H1 (cell line): Measurements from ENCODE around the gene DRAP1. TPM values are rescaled to one million over a fixed set of nuclear protein-coding genes. Genes with fewer than 3 reads are reported as not detected.

Source experiments
- CTCF ChIA-PET: fragments of 300-600 bp; sonication (Branson Sonifier 250); formaldehyde crosslinking; loops from one replicate; lab custom pipeline; 2021; ENCODE audit not compliant: partially characterized antibody; lab: Charles Lee
- POLR2A ChIA-PET: fragments of 300-600 bp; sonication (Branson Sonifier 250); formaldehyde crosslinking; loops from one replicate; lab custom pipeline; 2021; ENCODE audit warnings: inconsistent platforms; ENCODE audit not compliant: partially characterized antibody; lab: Charles Lee
- DNase-seq, 2 experiments: peaks; one replicate each; pipeline versions ENCODE4 v3.0.0 to v3.0.0-alpha.2; 2010 to 2022; ENCODE audit warnings: low spot score in 2 of 2, low read depth in 1 of 2, mixed read lengths in 1 of 2
- FAIRE-seq: peaks from 2 replicates; lab custom pipeline; 2011; peaks lifted over from hg19 to GRCh38; lab: Jason Lieb, UNC
- H2AFZ ChIP-seq: 2 replicates; pipeline ENCODE4 v1.8.1; 2012; ENCODE audit warnings: low read length, inconsistent platforms
- H2AK5ac ChIP-seq: 2 replicates; pipeline ENCODE4 v1.6.1; 2013; ENCODE audit warnings: low read depth, low read length
- H2BK120ac ChIP-seq: replicated peaks from 2 replicates; pipeline ENCODE3; 2013; ENCODE audit warnings: low read depth, low read length, inconsistent platforms
- H2BK12ac ChIP-seq: 2 replicates; pipeline ENCODE4 v1.6.1; 2013; ENCODE audit warnings: low read depth, low read length
- H2BK15ac ChIP-seq: 2 replicates; pipeline ENCODE4 v1.6.1; 2013; ENCODE audit warnings: low read length
- H2BK20ac ChIP-seq: 2 replicates; pipeline ENCODE4 v1.6.1; 2013; ENCODE audit warnings: low read length
- H2BK5ac ChIP-seq: 2 replicates; pipeline ENCODE4 v1.6.1; 2013; ENCODE audit warnings: low read depth, low read length
- H3K14ac ChIP-seq: 2 replicates; pipeline ENCODE4 v1.6.1; 2013; ENCODE audit warnings: inconsistent platforms; ENCODE audit not compliant: insufficient read length
- H3K18ac ChIP-seq: 2 replicates; pipeline ENCODE4 v1.6.1; 2013; ENCODE audit warnings: low read length; ENCODE audit errors: extremely low read depth
- H3K23ac ChIP-seq: 2 replicates; pipeline ENCODE4 v1.6.1; 2013; ENCODE audit warnings: inconsistent platforms; ENCODE audit not compliant: insufficient read length
- H3K23me2 ChIP-seq: 2 replicates; pipeline ENCODE4 v1.6.1; 2013; ENCODE audit warnings: low read depth, low read length
- H3K27ac ChIP-seq: 2 replicates; pipeline ENCODE4 v1.6.1; 2011; ENCODE audit warnings: low read depth, low read length, inconsistent platforms
- H3K27me3 ChIP-seq, 4 experiments: replicated peaks in 1 of 4; 1 replicate in 1 of 4; 2 replicates in 3 of 4; pipeline versions ENCODE4 v1.6.1 to v1.8.1; 2011 to 2013; ENCODE audit warnings: low read length in 3 of 4, mild to moderate bottlenecking in 3 of 4, inconsistent platforms in 2 of 4, mixed read lengths in 2 of 4, moderate library complexity in 1 of 4; ENCODE audit not compliant: control insufficient read depth in 3 of 4, insufficient read depth in 3 of 4; ENCODE audit errors: extremely low read depth in 1 of 4
- H3K36me3 ChIP-seq, 4 experiments: 2 replicates each; pipeline versions ENCODE4 v1.6.1 to v1.8.1; 2011 to 2013; ENCODE audit warnings: mild to moderate bottlenecking in 4 of 4, low read length in 3 of 4, moderate library complexity in 2 of 4, control low read depth in 1 of 4, inconsistent platforms in 1 of 4; ENCODE audit not compliant: insufficient read depth in 4 of 4, control insufficient read depth in 2 of 4
- H3K4ac ChIP-seq: replicated peaks from 2 replicates; pipeline ENCODE3; 2013; ENCODE audit warnings: low read length, low read depth, mixed read lengths, inconsistent platforms; ENCODE audit not compliant: insufficient read length
- H3K4me1 ChIP-seq, 4 experiments: replicated peaks in 1 of 4; 1 replicate in 1 of 4; 2 replicates in 3 of 4; pipeline versions ENCODE4 v1.6.1 to v1.8.1; 2011 to 2013; ENCODE audit warnings: low read length in 3 of 4, inconsistent platforms in 2 of 4, mixed read lengths in 1 of 4; ENCODE audit not compliant: insufficient read depth in 4 of 4, control insufficient read depth in 3 of 4
- H3K4me2 ChIP-seq, 2 experiments: 2 replicates each; pipeline versions ENCODE4 v1.6.1 to v1.8.1; 2011 to 2013; ENCODE audit warnings: low read depth in 2 of 2, low read length in 2 of 2, control low read depth in 1 of 2, inconsistent platforms in 1 of 2, mild to moderate bottlenecking in 1 of 2; ENCODE audit not compliant: insufficient read depth in 1 of 2
- H3K4me3 ChIP-seq, 4 experiments: fragments of 200-600, 300-600 bp in 1 of 4; sonication (generic), shearing (Covaris generic), sonication (Bioruptor Twin) in 1 of 4; 2 replicates each; pipeline versions ENCODE4 v1.5.1 to v1.8.1; 2011 to 2016; ENCODE audit warnings: low read length in 4 of 4, low read depth in 3 of 4, control low read depth in 2 of 4, inconsistent platforms in 2 of 4, mild to moderate bottlenecking in 2 of 4, mixed read lengths in 1 of 4, moderate library complexity in 1 of 4; ENCODE audit not compliant: insufficient read depth in 2 of 4; ENCODE audit errors: extremely low read depth in 1 of 4
- H3K56ac ChIP-seq: replicated peaks from 2 replicates; pipeline ENCODE3; 2013; ENCODE audit warnings: low read depth, mild to moderate bottlenecking, mixed read lengths, low read length, inconsistent platforms; ENCODE audit not compliant: insufficient read length
- H3K79me1 ChIP-seq: 2 replicates; pipeline ENCODE4 v1.6.1; 2013; ENCODE audit warnings: low read depth, low read length, control low read depth
- H3K79me2 ChIP-seq, 2 experiments: 2 replicates each; pipeline versions ENCODE4 v1.6.1 to v1.8.1; 2012 to 2013; ENCODE audit warnings: low read length in 2 of 2, mild to moderate bottlenecking in 2 of 2, inconsistent platforms in 1 of 2; ENCODE audit not compliant: insufficient read depth in 2 of 2, control insufficient read depth in 1 of 2
- H3K9ac ChIP-seq, 4 experiments: replicated peaks in 1 of 4; 1 replicate in 1 of 4; 2 replicates in 3 of 4; pipeline versions ENCODE4 v1.6.1 to v1.8.1; 2011 to 2013; ENCODE audit warnings: low read depth in 3 of 4, low read length in 3 of 4, control low read depth in 2 of 4, mild to moderate bottlenecking in 2 of 4, moderate library complexity in 2 of 4, inconsistent platforms in 1 of 4; ENCODE audit errors: extremely low read depth in 1 of 4
- H3K9me3 ChIP-seq, 2 experiments: 2 replicates each; pipeline versions ENCODE4 v1.6.1 to v1.8.1; 2012 to 2013; ENCODE audit warnings: mild to moderate bottlenecking in 2 of 2, moderate library complexity in 2 of 2, control low read depth in 1 of 2, inconsistent platforms in 1 of 2, low read depth in 1 of 2, low read length in 1 of 2, mixed read lengths in 1 of 2; ENCODE audit not compliant: insufficient read depth in 2 of 2
- H4K20me1 ChIP-seq, 2 experiments: replicated peaks in 1 of 2; 2 replicates each; pipeline versions ENCODE3 to v1.8.1; 2011 to 2013; ENCODE audit warnings: inconsistent platforms in 2 of 2, low read length in 2 of 2, mild to moderate bottlenecking in 1 of 2; ENCODE audit not compliant: insufficient read depth in 2 of 2, control insufficient read depth in 1 of 2
- H4K5ac ChIP-seq: 2 replicates; pipeline ENCODE4 v1.6.1; 2013; ENCODE audit warnings: low read length, low read depth, mixed read lengths, inconsistent platforms; ENCODE audit not compliant: insufficient read length
- H4K8ac ChIP-seq: 2 replicates; pipeline ENCODE4 v1.8.0; 2013; ENCODE audit warnings: mild to moderate bottlenecking, moderate library complexity, low read length, inconsistent platforms; ENCODE audit not compliant: insufficient read depth; ENCODE audit errors: extremely low read depth
- H4K91ac ChIP-seq: replicated peaks from 2 replicates; pipeline ENCODE3; 2013; ENCODE audit warnings: low read length, mixed read lengths, inconsistent platforms; ENCODE audit not compliant: insufficient read length
- KDM1A ChIP-seq: fragments of 200-600, 300-600 bp; sonication (generic); IDR thresholded peaks from 2 replicates; pipeline ENCODE4 v1.7.1; 2016; ENCODE audit warnings: mild to moderate bottlenecking, low read length, borderline replicate concordance
- POLR2A ChIP-seq, 2 experiments: IDR thresholded peaks; 1 replicate in 1 of 2; 2 replicates in 1 of 2; pipeline ENCODE4 v1.6.1; 2011; ENCODE audit warnings: low read depth in 2 of 2, low read length in 2 of 2, mild to moderate bottlenecking in 2 of 2; ENCODE audit errors: control extremely low read depth in 1 of 2
- POLR2AphosphoS5 ChIP-seq: IDR thresholded peaks from 2 replicates; pipeline ENCODE4 v1.6.1; 2011; ENCODE audit warnings: low read depth, low read length
- RXRA ChIP-seq: IDR thresholded peaks from 2 replicates; pipeline ENCODE4 v1.6.1; 2011; ENCODE audit warnings: low read depth, mild to moderate bottlenecking, low read length, moderate library complexity; ENCODE audit not compliant: insufficient read depth
- SIRT6 ChIP-seq: IDR thresholded peaks from one replicate; pipeline ENCODE4 v1.7.1; 2012; ENCODE audit warnings: low read length, inconsistent platforms
- YY1 ChIP-seq: IDR thresholded peaks from 2 replicates; pipeline ENCODE4 v1.6.1; 2011; ENCODE audit warnings: low read depth, mild to moderate bottlenecking, low read length
- WGBS, 2 experiments: shearing (Covaris generic) in 1 of 2; methylation state at CpG; one replicate each; pipeline versions ENCODE4 v1.1.6 to v1.1.7; 2013 to 2015; ENCODE audit warnings: low lambda C conversion rate in 2 of 2, mixed read lengths in 2 of 2, inconsistent platforms in 1 of 2, low coverage in 1 of 2, missing lambda C conversion rate in 1 of 2; ENCODE audit not compliant: insufficient replicate concordance in 2 of 2, insufficient coverage in 1 of 2, insufficient read length in 1 of 2; ENCODE audit errors: extremely low coverage in 1 of 2, missing lambda C conversion rate in 1 of 2; 5-methylcytosine and 5-hydroxymethylcytosine counted together
- polyA plus RNA-seq, 7 experiments: library from polyadenylated mRNA; depleted of rRNA in 3 of 7; stranded (reverse) in 5 of 7; unstranded in 2 of 7; fragments of >200 nt in 5 of 7; fragments of 200-250 nt in 2 of 7; gene quantifications; 1 replicate in 5 of 7; 2 replicates in 1 of 7; 4 replicates in 1 of 7; pipeline versions ENCODE4 v1.2.1 to v1.2.3, GENCODE V29; 2011 to 2013; ENCODE audit warnings: missing spikeins in 2 of 7, mixed read lengths in 2 of 7
- total RNA-seq: library from RNA; stranded (reverse); fragmentation: NEBNext Ultra II Directional; extraction: Animal tissue kit (Norgen Biotek cat#: 25700); gene quantifications from 2 replicates; pipeline ENCODE4 v1.2.1, GENCODE V29; 2021
- TF ChIP-seq, protein P1 (sequence below): IDR thresholded peaks from 2 replicates; pipeline ENCODE4 v1.6.1; 2012; ENCODE audit warnings: low read length, inconsistent platforms
- TF ChIP-seq, protein P2 (sequence below): IDR thresholded peaks from 2 replicates; pipeline ENCODE4 v1.6.1; 2011; ENCODE audit warnings: low read depth, mild to moderate bottlenecking, low read length; ENCODE audit not compliant: insufficient read depth

DRAP1 gene
- total and polyA plus RNA-seq, 2 of the 8 experiments (the other 6 are each of a cell fraction or from before 2014, with no cell fraction given): 62.5 to 98.7 TPM

DNA sequence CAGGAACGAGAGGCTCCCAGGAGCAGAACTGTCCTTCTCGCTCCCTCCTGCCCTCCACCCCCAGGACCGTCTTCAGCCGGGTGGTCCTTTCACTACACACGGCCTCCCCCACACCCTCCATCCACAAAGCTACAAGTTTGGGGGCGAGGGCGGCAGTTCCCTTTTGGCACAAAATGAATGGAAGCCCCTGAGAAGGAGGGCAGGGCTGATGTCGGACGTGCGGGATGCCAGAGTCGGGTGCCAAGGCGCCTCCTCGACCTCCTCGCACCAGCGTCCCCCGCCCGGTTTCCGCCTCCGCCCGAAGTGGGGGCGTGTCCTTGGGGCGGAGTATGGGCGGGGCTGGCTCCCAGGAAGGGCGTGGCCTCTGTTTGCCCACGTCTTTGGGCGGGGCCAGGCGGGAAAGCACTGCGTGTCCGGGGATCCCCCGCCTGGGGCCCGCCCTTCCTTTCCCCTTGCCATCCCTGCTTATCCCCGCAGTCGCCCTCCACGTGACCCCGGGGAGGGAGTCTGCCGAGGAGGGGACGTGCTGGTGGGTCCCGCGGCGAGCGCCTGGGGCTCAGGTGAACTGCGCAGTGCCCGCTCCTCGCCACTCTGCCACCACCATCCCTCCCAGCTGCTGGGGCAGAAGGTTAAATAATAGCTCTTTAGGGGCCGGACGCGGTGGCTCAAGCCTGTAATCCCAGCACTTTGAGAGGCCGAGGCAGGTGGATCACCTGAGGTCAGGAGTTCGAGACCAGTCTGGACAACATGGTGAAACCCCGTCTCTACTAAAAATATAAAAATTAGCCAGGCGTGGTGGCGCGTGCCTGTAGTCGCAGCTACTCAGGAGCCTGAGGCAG lies 45.7 kb upstream of the DRAP1 start:
- H3K4me3 ChIP-seq: peak overlapping the region; percentile 49 to 77 (median 68)
- ChIA-PET CTCF (interaction anchor here (1.0 to 8.9 kb wide), 6 partner anchors 12 to 162 kb away, joined by 3 to 210 read pairs (median 11); partner anchors contain the start of genes CCDC85B, FIBP and KAT5), POLR2A (interaction anchor here (0.7 to 39.7 kb wide), 6 partner anchors 1 to 150 kb away, joined by 3 to 1071 read pairs (median 4); partner anchors contain the start of genes CCDC85B, CFL1, CTSW and EFEMP2)
- no peak overlapping the region for H2BK20ac ChIP-seq
- peaks cover 0 to 2% of the 10 kb centered on the region in 2 experiments for H4K20me1 ChIP-seq
- H4K91ac ChIP-seq: peak overlapping the region; percentile 34
- H3K4ac ChIP-seq: no peak overlapping the region
- no peaks in the 10 kb centered on the region for H3K79me2 ChIP-seq
- H2BK120ac ChIP-seq: no peak overlapping the region
- no peaks in the 10 kb centered on the region for H3K36me3 ChIP-seq
- WGBS, 2 experiments: 15% methylated on average over 46 of the region's 54 CpGs; no CpG with 5 or more reads in 1 of the 2 experiments
- H3K56ac ChIP-seq: peak overlapping the region; percentile 77
- no peak overlapping the region for H2BK12ac ChIP-seq
- H3K14ac ChIP-seq: no peak overlapping the region
- H3K18ac ChIP-seq: peak overlapping the region; percentile 7; the same call in 1 of the 2 replicates
- H2AK5ac ChIP-seq: no peak overlapping the region
- H4K8ac ChIP-seq: peak overlapping the region; percentile 71; the same call in 1 of the 2 replicates
- H2BK5ac ChIP-seq: no peak overlapping the region
- H3K4me1 ChIP-seq: peaks cover 0 to 8% (median under 1%) of the 10 kb centered on the region in 4 experiments; a peak in 4 of 7 replicates
- FAIRE-seq: peak; percentile 24
- H3K9ac ChIP-seq: no peak overlapping the region
- H3K79me1 ChIP-seq: no peaks in the 10 kb centered on the region
- H3K9me3 ChIP-seq: no peaks in the 10 kb centered on the region
- peaks cover 5% of the 10 kb centered on the region; the same call in 1 of the 2 replicates for H3K23me2 ChIP-seq
- peak overlapping the region; percentile 57 for H4K5ac ChIP-seq
- DNase-seq: peak; percentile 84 to 100
- H2BK15ac ChIP-seq: no peak overlapping the region
- H3K4me2 ChIP-seq: peak overlapping the region; percentile 83 to 90
- H3K23ac ChIP-seq: no peak overlapping the region
- 0 out of 2 replicates have a peak overlapping the region, but pooled peaks have one; percentile 28 for H2AFZ ChIP-seq
- H3K27me3 ChIP-seq: peaks cover 0 to 35% (median 14%) of the 10 kb centered on the region in 4 experiments; a peak in 4 of 7 replicates
- H3K27ac ChIP-seq: no peak overlapping the region
- TF ChIP-seq YY1 (no peak), POLR2A (IDR thresholded peaks at IDR 0.05; ENCODE audit: control extremely low read depth in 1 of 2, low read depth in 2 of 2, low read length in 2 of 2) (peak in 1 of 2 experiments; percentile 30; a peak in 1 of 3 replicates), RXRA (0 out of 2 replicates have a peak, but pooled peaks have one; percentile 64), POLR2AphosphoS5 (0 out of 2 replicates have a peak, but pooled peaks have one; percentile 22), KDM1A (peak; percentile 39; the same call in 1 of the 2 replicates), SIRT6 (no peak)
- TF ChIP-seq, protein P1, sequence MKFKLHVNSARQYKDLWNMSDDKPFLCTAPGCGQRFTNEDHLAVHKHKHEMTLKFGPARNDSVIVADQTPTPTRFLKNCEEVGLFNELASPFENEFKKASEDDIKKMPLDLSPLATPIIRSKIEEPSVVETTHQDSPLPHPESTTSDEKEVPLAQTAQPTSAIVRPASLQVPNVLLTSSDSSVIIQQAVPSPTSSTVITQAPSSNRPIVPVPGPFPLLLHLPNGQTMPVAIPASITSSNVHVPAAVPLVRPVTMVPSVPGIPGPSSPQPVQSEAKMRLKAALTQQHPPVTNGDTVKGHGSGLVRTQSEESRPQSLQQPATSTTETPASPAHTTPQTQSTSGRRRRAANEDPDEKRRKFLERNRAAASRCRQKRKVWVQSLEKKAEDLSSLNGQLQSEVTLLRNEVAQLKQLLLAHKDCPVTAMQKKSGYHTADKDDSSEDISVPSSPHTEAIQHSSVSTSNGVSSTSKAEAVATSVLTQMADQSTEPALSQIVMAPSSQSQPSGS: 0 out of 2 replicates have a peak, but pooled peaks have one; percentile 15
- TF ChIP-seq, protein P2, sequence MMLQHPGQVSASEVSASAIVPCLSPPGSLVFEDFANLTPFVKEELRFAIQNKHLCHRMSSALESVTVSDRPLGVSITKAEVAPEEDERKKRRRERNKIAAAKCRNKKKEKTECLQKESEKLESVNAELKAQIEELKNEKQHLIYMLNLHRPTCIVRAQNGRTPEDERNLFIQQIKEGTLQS: peak; percentile 67
